Measurements from ENCODE around the gene NRG2. TPM values are rescaled to one million over a fixed set of nuclear protein-coding genes. Genes with fewer than 3 reads are reported as not detected.

NRG2 gene
- total RNA-seq, 1 experiment from 2014 or later, result not detected

DNA sequence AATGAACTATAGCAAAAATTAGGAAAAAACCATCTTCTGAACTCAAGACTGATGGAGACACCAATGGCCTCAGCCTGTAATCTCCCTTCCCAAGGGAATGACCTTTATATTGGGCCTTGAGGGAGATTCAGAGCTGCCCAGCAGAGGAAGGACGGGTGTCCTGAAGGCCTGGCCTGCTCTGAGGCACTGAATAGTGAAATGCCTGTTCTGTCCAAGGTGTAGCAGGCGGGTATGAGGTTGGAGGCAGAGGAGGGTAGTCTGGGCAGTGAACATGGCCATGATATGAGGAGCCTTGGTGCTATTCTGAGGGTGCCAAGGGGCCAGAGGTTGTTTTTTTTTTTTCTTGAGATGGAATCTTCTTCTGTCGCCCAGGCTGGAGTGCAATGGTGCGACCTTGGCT, 222.5 kb downstream of the NRG2 start:
- H3K27me3 ChIP-seq (ENCODE audit: low read length), result no peaks in the 10 kb centered on the region; the same call in 1 of the 2 replicates
- H4K20me1 ChIP-seq (ENCODE audit: insufficient read depth, low read depth, low read length), result no peaks in the 10 kb centered on the region
- no peak overlapping the region for H3K4me2 ChIP-seq (ENCODE audit: low read depth, low read length, poor library complexity, severe bottlenecking)
- no peaks in the 10 kb centered on the region for H3K4me1 ChIP-seq (ENCODE audit: low read length)
- H3K9me3 ChIP-seq (ENCODE audit: low read length), result no peaks in the 10 kb centered on the region
- no peak overlapping the region for H3K4me3 ChIP-seq (ENCODE audit: low read length)
- H3K27ac ChIP-seq (ENCODE audit: low read length), result no peak overlapping the region
- no peak overlapping the region for H3K9ac ChIP-seq (ENCODE audit: low read length)
- DNase-seq, result no peak
- no peak overlapping the region for H2AFZ ChIP-seq (ENCODE audit: low read length)
- H3K79me2 ChIP-seq (ENCODE audit: low read length), result no peaks in the 10 kb centered on the region
- H3K36me3 ChIP-seq (ENCODE audit: insufficient read depth, low read length), result no peaks in the 10 kb centered on the region
- no peaks in the 10 kb centered on the region for H3K9me2 ChIP-seq (replicated peaks; ENCODE audit: insufficient read depth, low read length)

DNA sequence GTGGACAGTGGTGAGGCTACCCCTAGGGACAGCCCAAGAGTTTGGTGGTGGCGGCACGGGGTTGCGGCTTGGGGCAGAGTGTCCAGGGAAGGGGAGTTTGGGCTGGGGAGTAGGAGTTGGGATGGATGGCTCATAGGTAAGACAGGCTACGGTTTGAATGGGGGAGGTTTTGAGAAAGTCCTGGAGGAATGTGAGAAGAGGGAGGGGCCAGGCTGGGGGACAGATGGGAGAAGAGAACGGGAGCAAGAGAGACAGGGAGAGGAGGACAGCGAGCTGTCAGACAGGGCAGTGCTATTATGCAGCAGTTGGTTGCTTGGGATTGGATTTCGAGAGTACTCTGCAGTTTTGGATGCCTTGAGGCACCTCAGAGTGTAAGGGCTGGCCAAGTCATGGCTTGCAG, 223.0 kb downstream of the NRG2 start:
- Histone ChIP-seq H3K9me3 (ENCODE audit: low read length) (no peaks in the 10 kb centered on the region), H3K36me3 (ENCODE audit: insufficient read depth, low read length) (no peaks in the 10 kb centered on the region), H3K27ac (ENCODE audit: low read length) (no peak overlapping the region), H3K4me1 (ENCODE audit: low read length) (no peaks in the 10 kb centered on the region), H3K27me3 (ENCODE audit: low read length) (no peaks in the 10 kb centered on the region; the same call in 1 of the 2 replicates), H3K4me2 (ENCODE audit: low read depth, low read length, poor library complexity, severe bottlenecking) (no peak overlapping the region), H3K79me2 (ENCODE audit: low read length) (no peaks in the 10 kb centered on the region), H3K9me2 (replicated peaks; ENCODE audit: insufficient read depth, low read length) (no peaks in the 10 kb centered on the region), H2AFZ (ENCODE audit: low read length) (no peak overlapping the region), H3K4me3 (ENCODE audit: low read length) (no peak overlapping the region), H4K20me1 (ENCODE audit: insufficient read depth, low read depth, low read length) (no peaks in the 10 kb centered on the region), H3K9ac (ENCODE audit: low read length) (no peak overlapping the region)
- DNase-seq, result no peak

DNA sequence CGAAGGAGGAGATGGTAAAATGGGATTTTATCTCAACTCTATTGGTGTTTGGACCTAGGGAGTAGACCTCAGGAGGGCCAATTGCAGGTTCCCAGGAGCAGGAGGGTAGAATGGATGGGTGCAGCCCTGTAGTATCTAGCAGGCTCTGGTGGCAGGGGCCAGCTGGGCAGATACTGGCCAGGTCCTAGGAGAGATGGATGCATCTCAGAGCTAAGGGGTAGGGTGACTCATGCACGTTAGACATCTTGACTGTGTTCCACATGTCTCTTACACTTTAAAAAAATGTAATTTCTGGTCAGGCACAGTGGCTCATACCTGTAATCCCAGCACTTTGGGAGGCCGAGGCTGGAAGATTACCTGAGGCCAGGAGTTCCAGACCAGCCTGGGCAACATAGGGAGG, 225.1 kb downstream of the NRG2 start:
- Histone ChIP-seq H3K4me1 (ENCODE audit: low read length) (no peaks in the 10 kb centered on the region), H3K4me2 (ENCODE audit: low read depth, low read length, poor library complexity, severe bottlenecking) (no peak overlapping the region), H4K20me1 (ENCODE audit: insufficient read depth, low read depth, low read length) (no peaks in the 10 kb centered on the region), H3K36me3 (ENCODE audit: insufficient read depth, low read length) (no peaks in the 10 kb centered on the region), H3K79me2 (ENCODE audit: low read length) (no peaks in the 10 kb centered on the region), H3K9ac (ENCODE audit: low read length) (no peak overlapping the region), H3K4me3 (ENCODE audit: low read length) (no peak overlapping the region), H3K27ac (ENCODE audit: low read length) (no peak overlapping the region), H3K9me3 (ENCODE audit: low read length) (no peaks in the 10 kb centered on the region), H2AFZ (ENCODE audit: low read length) (no peak overlapping the region), H3K9me2 (replicated peaks; ENCODE audit: insufficient read depth, low read length) (no peaks in the 10 kb centered on the region), H3K27me3 (ENCODE audit: low read length) (no peaks in the 10 kb centered on the region; the same call in 1 of the 2 replicates)
- DNase-seq, result no peak

DNA sequence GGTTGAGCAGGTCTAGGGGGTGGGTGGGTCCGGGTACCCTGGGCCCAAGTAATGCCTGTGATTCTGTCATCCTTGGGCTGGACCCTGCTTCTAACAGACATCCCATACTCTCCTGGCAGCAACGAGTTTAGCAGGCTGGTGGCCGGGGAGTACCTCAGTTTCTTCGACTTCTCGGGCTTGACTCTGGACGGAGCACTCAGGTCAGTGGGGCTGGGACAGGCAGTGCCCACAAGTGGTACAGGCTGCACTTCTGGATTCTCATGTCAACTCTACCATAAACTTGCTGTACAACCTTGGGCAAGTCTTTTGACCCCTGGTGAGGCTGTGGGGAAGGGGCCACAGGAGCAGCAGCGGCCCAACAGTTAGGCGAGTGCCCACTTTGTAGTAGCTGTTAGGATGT, 225.7 kb downstream of the NRG2 start:
- no peaks in the 10 kb centered on the region for H3K9me3 ChIP-seq (ENCODE audit: low read length)
- no peaks in the 10 kb centered on the region; the same call in 1 of the 2 replicates for H3K27me3 ChIP-seq (ENCODE audit: low read length)
- no peaks in the 10 kb centered on the region for H3K9me2 ChIP-seq (replicated peaks; ENCODE audit: insufficient read depth, low read length)
- H3K4me1 ChIP-seq (ENCODE audit: low read length), result no peaks in the 10 kb centered on the region
- H2AFZ ChIP-seq (ENCODE audit: low read length), result no peak overlapping the region
- no peaks in the 10 kb centered on the region for H4K20me1 ChIP-seq (ENCODE audit: insufficient read depth, low read depth, low read length)
- H3K27ac ChIP-seq (ENCODE audit: low read length), result no peak overlapping the region
- H3K9ac ChIP-seq (ENCODE audit: low read length), result no peak overlapping the region
- no peak for DNase-seq
- H3K4me2 ChIP-seq (ENCODE audit: low read depth, low read length, poor library complexity, severe bottlenecking), result no peak overlapping the region
- H3K79me2 ChIP-seq (ENCODE audit: low read length), result no peaks in the 10 kb centered on the region
- H3K36me3 ChIP-seq (ENCODE audit: insufficient read depth, low read length), result no peaks in the 10 kb centered on the region
- H3K4me3 ChIP-seq (ENCODE audit: low read length), result no peak overlapping the region

DNA sequence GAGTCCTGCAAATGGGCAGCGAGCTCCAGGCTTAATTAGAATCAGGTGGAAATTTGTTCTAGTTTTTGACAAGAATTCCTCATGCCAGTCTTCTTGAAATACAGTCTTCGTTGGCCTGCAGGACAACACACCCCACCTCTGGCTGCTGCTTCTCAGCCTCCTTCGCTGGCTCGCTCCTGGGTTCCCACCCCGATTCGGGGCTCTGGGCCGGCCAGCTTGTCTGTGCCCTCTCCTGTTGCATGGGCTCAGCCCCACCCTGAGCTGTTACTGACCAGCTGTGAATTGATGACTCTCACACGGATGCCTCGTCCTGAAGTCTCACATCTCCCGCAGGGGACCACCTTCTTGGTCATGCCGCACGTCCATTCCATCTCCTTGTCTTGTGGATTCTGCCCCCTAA, 226.5 kb downstream of the NRG2 start:
- H3K36me3 ChIP-seq (ENCODE audit: insufficient read depth, low read length), result no peaks in the 10 kb centered on the region
- no peaks in the 10 kb centered on the region for H3K4me1 ChIP-seq (ENCODE audit: low read length)
- DNase-seq, result no peak
- H3K27ac ChIP-seq (ENCODE audit: low read length), result no peak overlapping the region
- H3K4me3 ChIP-seq (ENCODE audit: low read length), result no peak overlapping the region
- no peak overlapping the region for H3K4me2 ChIP-seq (ENCODE audit: low read depth, low read length, poor library complexity, severe bottlenecking)
- no peaks in the 10 kb centered on the region for H3K9me3 ChIP-seq (ENCODE audit: low read length)
- H3K9me2 ChIP-seq (replicated peaks; ENCODE audit: insufficient read depth, low read length), result no peaks in the 10 kb centered on the region
- no peaks in the 10 kb centered on the region; the same call in 1 of the 2 replicates for H3K27me3 ChIP-seq (ENCODE audit: low read length)
- H3K9ac ChIP-seq (ENCODE audit: low read length), result no peak overlapping the region
- H4K20me1 ChIP-seq (ENCODE audit: insufficient read depth, low read depth, low read length), result no peaks in the 10 kb centered on the region
- H3K79me2 ChIP-seq (ENCODE audit: low read length), result no peaks in the 10 kb centered on the region
- no peak overlapping the region for H2AFZ ChIP-seq (ENCODE audit: low read length)

DNA sequence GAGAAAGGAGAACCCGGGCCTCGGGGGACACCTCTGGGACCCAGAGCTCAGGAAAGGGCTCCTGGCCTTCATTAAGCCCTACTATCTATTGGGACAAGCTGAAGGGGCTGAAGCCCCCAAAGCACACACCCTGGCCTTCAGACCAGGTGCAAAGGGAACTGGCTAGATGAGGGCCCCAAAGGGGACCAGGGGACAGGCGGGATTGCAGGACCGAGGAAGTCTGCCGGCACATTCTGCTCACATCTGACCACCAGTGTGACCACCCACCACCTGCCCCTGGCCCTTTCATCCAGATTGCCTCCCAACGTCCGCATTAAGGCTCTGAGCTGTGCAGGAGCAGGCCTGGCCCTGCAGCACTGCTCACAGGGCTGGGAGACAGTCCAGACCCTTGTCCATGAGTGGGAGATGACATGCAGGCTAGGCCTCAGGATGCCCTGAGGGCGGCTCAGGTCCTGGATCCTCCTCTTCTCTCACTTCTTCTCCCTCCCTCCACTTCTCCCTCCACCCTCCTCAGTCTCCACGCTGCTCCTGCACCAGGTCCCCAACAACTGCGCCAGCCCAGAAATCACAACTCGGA, 228.3 kb downstream of the NRG2 start:
- no peak overlapping the region for H3K4me3 ChIP-seq (ENCODE audit: low read length)
- no peaks in the 10 kb centered on the region; the same call in 1 of the 2 replicates for H3K27me3 ChIP-seq (ENCODE audit: low read length)
- H3K79me2 ChIP-seq (ENCODE audit: low read length), result no peaks in the 10 kb centered on the region
- H2AFZ ChIP-seq (ENCODE audit: low read length), result no peak overlapping the region
- no peak for DNase-seq
- no peaks in the 10 kb centered on the region for H3K9me3 ChIP-seq (ENCODE audit: low read length)
- H3K4me1 ChIP-seq (ENCODE audit: low read length), result no peaks in the 10 kb centered on the region
- H3K9me2 ChIP-seq (replicated peaks; ENCODE audit: insufficient read depth, low read length), result no peaks in the 10 kb centered on the region
- no peaks in the 10 kb centered on the region for H4K20me1 ChIP-seq (ENCODE audit: insufficient read depth, low read depth, low read length)
- no peak overlapping the region for H3K27ac ChIP-seq (ENCODE audit: low read length)
- no peak overlapping the region for H3K4me2 ChIP-seq (ENCODE audit: low read depth, low read length, poor library complexity, severe bottlenecking)
- H3K9ac ChIP-seq (ENCODE audit: low read length), result no peak overlapping the region
- H3K36me3 ChIP-seq (ENCODE audit: insufficient read depth, low read length), result no peaks in the 10 kb centered on the region

DNA sequence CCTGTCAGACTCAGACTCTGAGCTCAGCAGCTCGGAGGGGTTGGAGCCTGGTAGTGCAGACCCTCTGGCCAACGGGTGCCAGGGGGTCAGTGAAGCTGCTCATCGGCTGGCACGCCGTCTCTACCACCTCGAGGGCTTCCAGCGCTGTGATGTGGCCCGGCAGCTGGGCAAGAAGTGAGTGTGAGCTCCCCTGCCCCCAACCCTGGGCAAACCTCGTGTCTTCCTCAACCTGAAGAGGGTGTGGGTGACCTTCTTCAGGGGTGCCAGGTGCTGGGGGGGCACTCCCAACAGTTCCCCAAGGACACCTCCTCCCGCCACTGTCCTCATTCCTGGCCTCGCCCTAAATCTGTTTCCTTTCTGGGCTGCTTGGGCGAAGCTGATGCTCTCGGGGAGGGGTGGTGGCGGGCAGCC, 228.9 kb downstream of the NRG2 start:
- DNase-seq, result no peak
- H3K4me3 ChIP-seq (ENCODE audit: low read length), result no peak overlapping the region

DNA sequence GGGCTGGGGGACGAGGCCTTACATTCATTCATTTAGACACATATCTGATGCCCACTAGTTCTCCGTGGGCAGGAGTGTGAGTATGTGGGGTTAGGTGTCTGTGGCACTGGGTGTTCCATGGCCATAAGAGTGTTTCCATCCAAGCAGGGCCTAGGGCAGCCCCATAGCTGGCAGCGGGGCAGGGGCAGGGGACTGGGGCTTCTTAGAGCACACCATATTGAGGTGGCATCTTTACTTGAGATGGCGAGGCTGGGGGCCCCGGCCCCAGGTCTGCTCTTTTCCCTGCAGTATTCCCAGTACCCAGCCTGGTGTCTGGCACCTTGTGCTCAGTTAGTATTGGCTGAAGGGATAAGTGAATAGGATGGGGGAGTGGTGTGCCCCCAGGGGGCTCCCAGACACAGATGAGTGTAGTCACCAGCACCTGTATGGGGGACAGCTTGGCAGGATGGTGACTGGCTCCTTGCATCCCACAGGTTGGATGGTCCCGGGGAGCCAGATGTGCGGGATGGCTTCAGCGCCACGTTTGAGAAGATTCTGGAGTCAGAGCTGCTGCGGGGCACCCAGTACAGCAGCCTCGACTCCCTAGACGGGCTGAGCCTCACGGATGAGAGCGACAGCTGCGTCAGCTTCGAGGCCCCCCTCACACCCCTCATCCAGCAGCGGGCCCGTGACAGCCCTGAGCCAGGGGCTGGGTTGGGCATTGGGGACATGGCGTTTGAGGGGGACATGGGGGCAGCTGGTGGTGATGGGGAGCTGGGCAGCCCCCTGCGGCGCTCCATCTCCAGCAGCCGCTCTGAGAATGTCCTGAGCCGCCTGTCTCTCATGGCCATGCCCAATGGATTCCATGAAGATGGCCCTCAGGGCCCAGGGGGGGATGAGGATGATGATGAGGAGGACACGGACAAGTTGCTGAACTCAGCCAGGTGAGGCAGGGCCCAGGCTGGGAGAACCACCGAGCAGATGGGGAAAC, 230.0 kb downstream of the NRG2 start:
- no peak overlapping the region for H3K4me3 ChIP-seq (ENCODE audit: low read length)
- no peaks in the 10 kb centered on the region for H3K36me3 ChIP-seq (ENCODE audit: insufficient read depth, low read length)
- H3K9me2 ChIP-seq (replicated peaks; ENCODE audit: insufficient read depth, low read length), result no peaks in the 10 kb centered on the region
- H3K9me3 ChIP-seq (ENCODE audit: low read length), result no peaks in the 10 kb centered on the region
- no peak overlapping the region for H3K4me2 ChIP-seq (ENCODE audit: low read depth, low read length, poor library complexity, severe bottlenecking)
- no peaks in the 10 kb centered on the region for H3K79me2 ChIP-seq (ENCODE audit: low read length)
- no peaks in the 10 kb centered on the region for H4K20me1 ChIP-seq (ENCODE audit: insufficient read depth, low read depth, low read length)
- no peak overlapping the region for H3K9ac ChIP-seq (ENCODE audit: low read length)
- H3K4me1 ChIP-seq (ENCODE audit: low read length), result no peaks in the 10 kb centered on the region
- DNase-seq, result no peak
- no peaks in the 10 kb centered on the region for H3K27me3 ChIP-seq (ENCODE audit: low read length)
- H2AFZ ChIP-seq (ENCODE audit: low read length), result no peak overlapping the region
- no peak overlapping the region for H3K27ac ChIP-seq (ENCODE audit: low read length)

More for the DNA sequence above, 228.9 kb downstream of the NRG2 start:
- no peaks in the 10 kb centered on the region for H3K79me2 ChIP-seq (ENCODE audit: low read length)
- no peaks in the 10 kb centered on the region for H3K36me3 ChIP-seq (ENCODE audit: insufficient read depth, low read length)
- no peaks in the 10 kb centered on the region for H3K4me1 ChIP-seq (ENCODE audit: low read length)
- no peak overlapping the region for H3K9ac ChIP-seq (ENCODE audit: low read length)
- no peaks in the 10 kb centered on the region for H3K9me3 ChIP-seq (ENCODE audit: low read length)
- H3K27me3 ChIP-seq (ENCODE audit: low read length), result no peaks in the 10 kb centered on the region; the same call in 1 of the 2 replicates
- no peak overlapping the region for H3K27ac ChIP-seq (ENCODE audit: low read length)
- H3K9me2 ChIP-seq (replicated peaks; ENCODE audit: insufficient read depth, low read length), result no peaks in the 10 kb centered on the region
- H4K20me1 ChIP-seq (ENCODE audit: insufficient read depth, low read depth, low read length), result no peaks in the 10 kb centered on the region
- no peak overlapping the region for H3K4me2 ChIP-seq (ENCODE audit: low read depth, low read length, poor library complexity, severe bottlenecking)
- H2AFZ ChIP-seq (ENCODE audit: low read length), result no peak overlapping the region
